NB4 (cell line): Measurements from ENCODE around the gene ZNF732.

Source experiments
- DNase-seq: peaks from one replicate; pipeline ENCODE4 v3.0.0; 2010; ENCODE audit warnings: low read depth
- H3K4me3 ChIP-seq: one replicate; pipeline ENCODE4 v1.5.1; 2011; ENCODE audit warnings: mild to moderate bottlenecking, low read depth, low read length, moderate library complexity
- CTCF ChIP-seq: IDR thresholded peaks from one replicate; pipeline ENCODE4 v1.5.1; 2012; ENCODE audit warnings: low read depth, low read length
- MAX ChIP-seq: IDR thresholded peaks from 2 replicates; pipeline ENCODE4 v1.6.1; 2011; ENCODE audit warnings: low read depth, low read length
- MYC ChIP-seq: IDR thresholded peaks from 2 replicates; pipeline ENCODE4 v1.6.1; 2011; ENCODE audit warnings: low read depth, low read length
- POLR2A ChIP-seq: IDR thresholded peaks from 2 replicates; pipeline ENCODE4 v1.6.1; 2011; ENCODE audit warnings: mild to moderate bottlenecking; ENCODE audit not compliant: insufficient read length; ENCODE audit errors: extremely low read depth

ZNF732 gene

GRCh38 chr4:256492-256891 is 48.8 kb downstream of the ZNF732 start:
- H3K4me3 ChIP-seq: no peak overlapping the region
- TF ChIP-seq CTCF: no peak
- TF ChIP-seq MYC: no peak
- no peak for TF ChIP-seq MAX
- TF ChIP-seq POLR2A: no peak
- no peak for DNase-seq

- no peak for DNase-seq
- no peak overlapping the region for H3K4me3 ChIP-seq
- TF ChIP-seq POLR2A (no peak), MAX (no peak), CTCF (no peak), MYC (no peak)
Measured at GRCh38 chr4:253936-254756, 51.1 kb downstream of the ZNF732 start.

GRCh38 chr4:252065-252601 is 53.1 kb downstream of the ZNF732 start:
- DNase-seq: no peak
- no peak overlapping the region for H3K4me3 ChIP-seq
- no peak for TF ChIP-seq POLR2A
- TF ChIP-seq MYC: no peak
- no peak for TF ChIP-seq CTCF
- no peak for TF ChIP-seq MAX

- TF ChIP-seq MYC (no peak), CTCF (peak; percentile 66), POLR2A (no peak), MAX (no peak; the same call in 1 of the 2 replicates)
- peak; percentile 81 for DNase-seq
- H3K4me3 ChIP-seq: no peak overlapping the region
Measured at GRCh38 chr4:244471-244870, 60.8 kb downstream of the ZNF732 start.

- no peak for DNase-seq
- TF ChIP-seq CTCF (no peak), POLR2A (no peak), MAX (no peak), MYC (no peak)
- H3K4me3 ChIP-seq: no peak overlapping the region
Measured at GRCh38 chr4:243426-243825, 61.8 kb downstream of the ZNF732 start.
